Upper lobe of left lung (tissue), 4 donors: ENCODE data around the gene VMP1.

ENCODE experiments used
- POLR2A ChIP-seq, 4 donors: fragments of 450-650 bp; IDR thresholded peaks; one replicate each; pipeline ENCODE4 v1.5.1; 2016 to 2017; ENCODE audit warnings: antibody characterized with exemption in 4 of 4, mild to moderate bottlenecking in 2 of 4
- TF ChIP-seq, protein P1 (sequence below), 6 experiments: fragments of 450-650 bp in 4 of 6; fragments of 200-600 bp in 2 of 6; sonication (generic) in 2 of 6; IDR thresholded peaks; one replicate each; pipeline ENCODE4 v1.5.1; 2016 to 2019; ENCODE audit warnings: antibody characterized with exemption in 6 of 6

- TF ChIP-seq, protein P1, sequence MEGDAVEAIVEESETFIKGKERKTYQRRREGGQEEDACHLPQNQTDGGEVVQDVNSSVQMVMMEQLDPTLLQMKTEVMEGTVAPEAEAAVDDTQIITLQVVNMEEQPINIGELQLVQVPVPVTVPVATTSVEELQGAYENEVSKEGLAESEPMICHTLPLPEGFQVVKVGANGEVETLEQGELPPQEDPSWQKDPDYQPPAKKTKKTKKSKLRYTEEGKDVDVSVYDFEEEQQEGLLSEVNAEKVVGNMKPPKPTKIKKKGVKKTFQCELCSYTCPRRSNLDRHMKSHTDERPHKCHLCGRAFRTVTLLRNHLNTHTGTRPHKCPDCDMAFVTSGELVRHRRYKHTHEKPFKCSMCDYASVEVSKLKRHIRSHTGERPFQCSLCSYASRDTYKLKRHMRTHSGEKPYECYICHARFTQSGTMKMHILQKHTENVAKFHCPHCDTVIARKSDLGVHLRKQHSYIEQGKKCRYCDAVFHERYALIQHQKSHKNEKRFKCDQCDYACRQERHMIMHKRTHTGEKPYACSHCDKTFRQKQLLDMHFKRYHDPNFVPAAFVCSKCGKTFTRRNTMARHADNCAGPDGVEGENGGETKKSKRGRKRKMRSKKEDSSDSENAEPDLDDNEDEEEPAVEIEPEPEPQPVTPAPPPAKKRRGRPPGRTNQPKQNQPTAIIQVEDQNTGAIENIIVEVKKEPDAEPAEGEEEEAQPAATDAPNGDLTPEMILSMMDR (IDR thresholded peaks at IDR 0.05) = no peak
- no peak for TF ChIP-seq POLR2A (IDR thresholded peaks at IDR 0.05)
Observed at GRCh38 chr17:59856859-59857794, 149.7 kb downstream of the VMP1 start.
